NT2/D1 (cell line): ENCODE data around the gene CNIH2.
A peak's percentile ranks its signal among the peaks of the same experiment; 100 is the strongest.

ENCODE experiments used
- DNase-seq: peaks from one replicate; pipeline ENCODE4 v3.0.0-alpha.2; 2011; ENCODE audit warnings: low read depth, low spot score
- H3K27me3 ChIP-seq: 2 replicates; pipeline ENCODE4 v1.6.0; 2011; ENCODE audit warnings: mild to moderate bottlenecking; ENCODE audit not compliant: insufficient read length, insufficient read depth
- H3K36me3 ChIP-seq: 2 replicates; pipeline ENCODE4 v1.6.1; 2011; ENCODE audit warnings: mild to moderate bottlenecking, low read length, mixed read lengths; ENCODE audit not compliant: insufficient read depth, insufficient read length
- H3K4me1 ChIP-seq: 2 replicates; pipeline ENCODE4 v1.5.1; 2011; ENCODE audit not compliant: insufficient read depth, insufficient read length
- H3K4me3 ChIP-seq: 2 replicates; pipeline ENCODE4 v1.5.1; 2011; ENCODE audit warnings: low read depth; ENCODE audit not compliant: insufficient read length
- H3K9ac ChIP-seq: 2 replicates; pipeline ENCODE4 v1.6.0; 2011; ENCODE audit warnings: low read depth; ENCODE audit not compliant: insufficient read length
- H3K9me3 ChIP-seq: 2 replicates; pipeline ENCODE4 v1.5.1; 2011; ENCODE audit warnings: mild to moderate bottlenecking, low read length; ENCODE audit not compliant: insufficient read depth
- SUZ12 ChIP-seq: IDR thresholded peaks from 2 replicates; pipeline ENCODE4 v1.6.1; 2011; ENCODE audit not compliant: insufficient read length, insufficient read depth; ENCODE audit errors: extremely low read depth
- YY1 ChIP-seq: IDR thresholded peaks from 2 replicates; pipeline ENCODE4 v1.6.1; 2011; ENCODE audit not compliant: insufficient read length, insufficient read depth
- ZNF274 ChIP-seq: IDR thresholded peaks from 2 replicates; pipeline ENCODE4 v1.6.1; 2011; ENCODE audit warnings: mild to moderate bottlenecking, low read depth, low read length

CNIH2 gene

DNA sequence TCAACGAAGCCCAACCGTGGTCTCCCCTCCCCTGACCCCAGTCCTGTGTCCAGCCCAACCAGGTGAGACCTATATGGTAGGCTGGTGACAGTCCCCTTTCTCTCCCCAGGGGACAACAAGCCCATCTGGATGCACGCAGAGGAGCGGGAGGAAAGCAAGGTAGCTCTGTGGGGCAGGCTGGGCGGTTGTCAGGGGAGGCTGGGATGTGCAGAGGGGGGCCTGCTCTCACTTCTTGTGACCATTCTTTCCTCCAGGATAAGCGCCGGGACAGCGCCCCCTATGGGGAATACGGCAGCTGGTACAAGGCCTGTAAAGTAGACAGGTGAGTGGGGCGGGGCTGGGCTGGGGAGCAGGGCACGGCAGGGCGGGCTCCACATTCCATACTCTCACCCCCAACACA is 13.1 kb upstream of the CNIH2 start:
- H3K27me3 ChIP-seq, result no peaks in the 10 kb centered on the region
- no peak overlapping the region for H3K9ac ChIP-seq
- peaks cover 11% of the 10 kb centered on the region for H3K4me1 ChIP-seq
- no peaks in the 10 kb centered on the region for H3K9me3 ChIP-seq
- no peak for DNase-seq
- H3K4me3 ChIP-seq, result no peak overlapping the region
- TF ChIP-seq ZNF274, result no peak
- no peak for TF ChIP-seq YY1
- TF ChIP-seq SUZ12, result no peak
- peaks cover 72% of the 10 kb centered on the region for H3K36me3 ChIP-seq

- Histone ChIP-seq H3K4me3 (no peak overlapping the region), H3K9me3 (no peaks in the 10 kb centered on the region), H3K9ac (no peak overlapping the region), H3K36me3 (peaks cover 73% of the 10 kb centered on the region), H3K4me1 (peaks cover 13% of the 10 kb centered on the region), H3K27me3 (no peaks in the 10 kb centered on the region)
- no peak for DNase-seq
- TF ChIP-seq ZNF274 (no peak), YY1 (no peak), SUZ12 (no peak)
Measured at GRCh38 chr11:66265531-66266377, 12.2 kb upstream of the CNIH2 start.

DNA sequence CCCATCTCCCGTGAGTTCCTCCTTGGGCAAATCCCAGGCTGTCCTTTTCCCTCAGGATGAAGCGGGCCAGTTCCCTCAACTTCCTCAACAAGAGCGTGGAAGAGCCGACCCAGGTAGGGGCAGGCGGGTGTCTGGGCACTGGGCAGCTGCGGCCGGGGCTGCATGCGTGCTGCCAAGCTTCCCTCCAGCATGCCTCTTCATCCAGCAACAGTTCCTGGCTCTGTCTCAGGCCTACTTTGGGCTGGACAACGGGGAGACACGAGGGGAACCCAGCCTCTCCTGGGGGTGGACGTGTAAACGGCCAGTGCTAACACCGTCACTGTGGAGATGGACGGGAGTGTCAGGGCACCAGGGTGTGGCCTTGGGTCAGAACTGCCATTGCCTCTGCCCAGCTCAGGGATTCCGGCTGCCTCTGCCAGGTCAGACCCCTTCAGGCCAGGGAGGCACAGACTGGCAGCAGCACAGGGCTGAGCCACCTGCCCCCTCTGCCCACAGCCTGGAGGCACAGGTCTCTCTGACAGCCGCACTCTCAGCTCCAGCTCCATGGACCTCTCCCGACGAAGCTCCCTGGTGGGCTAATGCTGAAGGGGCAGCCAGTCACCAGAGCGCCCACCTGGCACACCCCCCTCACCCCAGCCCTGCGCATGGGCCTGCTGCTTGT is 11.5 kb upstream of the CNIH2 start:
- H3K27me3 ChIP-seq, result no peaks in the 10 kb centered on the region
- peaks cover 13% of the 10 kb centered on the region for H3K4me1 ChIP-seq
- peak overlapping the region; percentile 61 for H3K9ac ChIP-seq
- H3K36me3 ChIP-seq, result peaks cover 69% of the 10 kb centered on the region
- no peaks in the 10 kb centered on the region for H3K9me3 ChIP-seq
- no peak for TF ChIP-seq YY1
- TF ChIP-seq SUZ12, result no peak
- TF ChIP-seq ZNF274, result no peak
- DNase-seq, result no peak
- H3K4me3 ChIP-seq, result peak overlapping the region; percentile 39

DNA sequence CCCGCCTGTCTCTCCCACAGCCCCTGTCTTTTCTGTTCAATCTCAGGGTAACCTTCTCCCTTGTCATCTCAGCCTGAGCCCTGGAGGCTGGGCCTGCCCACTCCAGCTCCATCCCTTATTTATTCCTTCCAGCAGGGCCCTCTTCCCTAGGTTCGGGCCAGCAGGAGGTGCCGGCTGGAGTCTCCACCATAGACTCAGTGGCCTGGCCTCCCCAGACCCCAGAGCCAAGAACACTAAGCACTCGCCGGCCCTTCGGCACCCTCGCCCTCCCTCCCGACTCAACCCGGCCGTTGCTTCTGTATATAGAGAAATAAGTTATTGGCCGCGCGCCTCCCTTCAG is 11.0 kb upstream of the CNIH2 start:
- no peaks in the 10 kb centered on the region for H3K9me3 ChIP-seq
- H3K9ac ChIP-seq, result peak overlapping the region; percentile 61
- H3K27me3 ChIP-seq, result no peaks in the 10 kb centered on the region
- no peak for TF ChIP-seq ZNF274
- TF ChIP-seq SUZ12, result no peak
- TF ChIP-seq YY1, result no peak
- peaks cover 13% of the 10 kb centered on the region for H3K4me1 ChIP-seq
- peak overlapping the region; percentile 39 for H3K4me3 ChIP-seq
- peaks cover 69% of the 10 kb centered on the region for H3K36me3 ChIP-seq
- no peak for DNase-seq

- Histone ChIP-seq H3K36me3 (peaks cover 69% of the 10 kb centered on the region), H3K27me3 (no peaks in the 10 kb centered on the region), H3K9ac (peak overlapping the region; percentile 61), H3K9me3 (no peaks in the 10 kb centered on the region), H3K4me1 (peaks cover 13% of the 10 kb centered on the region), H3K4me3 (peak overlapping the region; percentile 60)
- DNase-seq, result peak; percentile 61
- TF ChIP-seq ZNF274 (no peak), SUZ12 (no peak), YY1 (no peak)
Measured at GRCh38 chr11:66267379-66268243, 10.4 kb upstream of the CNIH2 start.

DNA sequence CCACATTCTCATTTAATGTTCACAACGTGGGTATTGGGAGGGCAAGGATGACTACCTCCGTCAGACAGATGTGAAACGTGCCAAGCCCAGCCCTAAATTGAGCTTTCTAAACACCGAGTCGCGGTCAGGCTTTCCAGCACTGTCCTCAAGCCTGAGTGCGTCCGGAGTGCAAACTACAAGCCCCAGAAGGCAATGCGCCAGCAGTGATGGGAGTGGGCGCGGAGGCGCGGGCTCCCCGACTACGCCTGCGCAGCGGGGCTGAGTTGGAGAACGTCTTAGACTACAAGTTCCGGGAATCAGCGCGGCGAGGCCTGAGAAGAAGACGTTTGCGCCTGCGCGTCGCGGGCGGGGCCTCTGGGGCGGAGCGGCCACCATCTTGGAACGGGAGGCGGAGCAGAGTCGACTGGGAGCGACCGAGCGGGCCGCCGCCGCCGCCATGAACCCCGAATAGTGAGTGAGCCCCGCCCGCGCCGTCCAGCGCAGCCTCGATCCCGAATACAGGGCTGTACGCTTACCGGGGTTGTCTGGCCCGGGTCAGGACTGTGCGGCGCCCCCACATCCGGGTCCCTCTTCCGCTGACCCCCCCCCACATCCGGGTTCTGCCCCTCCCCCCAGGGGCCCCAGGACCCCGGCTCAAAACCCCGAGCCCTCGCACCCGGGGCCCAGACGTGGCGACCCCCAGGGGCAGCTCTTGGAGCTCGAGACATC is 9.6 kb upstream of the CNIH2 start, which contains the start of gene RAB1B:
RAB1B (plus strand) TSS at position 396 of the 708 bp plus-strand sequence; CDS start at position 437, 41 bp downstream.
- Histone ChIP-seq H3K9ac (peak within 1 kb of the TSS; percentile 89), H3K36me3 (peaks cover 69% of the 10 kb centered on the region), H3K27me3 (no peaks in the 10 kb centered on the region)

More for the DNA sequence above, 9.6 kb upstream of the CNIH2 start, which contains the start of gene RAB1B:
- Histone ChIP-seq H3K9me3 (no peaks in the 10 kb centered on the region), H3K4me3 (peak within 1 kb of the TSS; percentile 84), H3K4me1 (peaks cover 13% of the 10 kb centered on the region)
- peak; percentile 100 for DNase-seq
- no peak for TF ChIP-seq ZNF274
- peak; percentile 74 for TF ChIP-seq YY1
